ENCODE results near the gene ESRRA.

GRCh38 chr11:64314146-64314804, 9.0 kb downstream of the ESRRA start:
- TF ChIP-seq POLR2A (IDR thresholded peaks at IDR 0.05) (no peak), POLR2AphosphoS5 (IDR thresholded peaks at IDR 0.05) (no peak), EP300 (IDR thresholded peaks at IDR 0.05) (no peak)
- TF ChIP-seq, protein P1, sequence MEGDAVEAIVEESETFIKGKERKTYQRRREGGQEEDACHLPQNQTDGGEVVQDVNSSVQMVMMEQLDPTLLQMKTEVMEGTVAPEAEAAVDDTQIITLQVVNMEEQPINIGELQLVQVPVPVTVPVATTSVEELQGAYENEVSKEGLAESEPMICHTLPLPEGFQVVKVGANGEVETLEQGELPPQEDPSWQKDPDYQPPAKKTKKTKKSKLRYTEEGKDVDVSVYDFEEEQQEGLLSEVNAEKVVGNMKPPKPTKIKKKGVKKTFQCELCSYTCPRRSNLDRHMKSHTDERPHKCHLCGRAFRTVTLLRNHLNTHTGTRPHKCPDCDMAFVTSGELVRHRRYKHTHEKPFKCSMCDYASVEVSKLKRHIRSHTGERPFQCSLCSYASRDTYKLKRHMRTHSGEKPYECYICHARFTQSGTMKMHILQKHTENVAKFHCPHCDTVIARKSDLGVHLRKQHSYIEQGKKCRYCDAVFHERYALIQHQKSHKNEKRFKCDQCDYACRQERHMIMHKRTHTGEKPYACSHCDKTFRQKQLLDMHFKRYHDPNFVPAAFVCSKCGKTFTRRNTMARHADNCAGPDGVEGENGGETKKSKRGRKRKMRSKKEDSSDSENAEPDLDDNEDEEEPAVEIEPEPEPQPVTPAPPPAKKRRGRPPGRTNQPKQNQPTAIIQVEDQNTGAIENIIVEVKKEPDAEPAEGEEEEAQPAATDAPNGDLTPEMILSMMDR (IDR thresholded peaks at IDR 0.05), result no peak
